ENCODE results near the gene TAF1B.

TAF1B gene

GRCh38 chr2:9964334-9964980 is 121.2 kb downstream of the TAF1B start:
- Histone ChIP-seq H3K9ac (ENCODE audit: low read length) (no peak overlapping the region), H3K9me3 (ENCODE audit: control insufficient read depth, low read depth, low read length) (no peaks in the 10 kb centered on the region), H3K27me3 (ENCODE audit: control insufficient read depth, insufficient read depth, low read length) (no peaks in the 10 kb centered on the region), H3K27ac (ENCODE audit: low read length) (no peak overlapping the region), H3K4me3 (ENCODE audit: low read length) (no peak overlapping the region), H3K4me1 (ENCODE audit: control insufficient read depth, low read depth, low read length) (no peaks in the 10 kb centered on the region), H3K36me3 (ENCODE audit: control insufficient read depth, low read depth, low read length) (no peaks in the 10 kb centered on the region)

GRCh38 chr2:9965119-9965822 is 122.0 kb downstream of the TAF1B start:
- Histone ChIP-seq H3K9ac (ENCODE audit: low read length) (no peak overlapping the region), H3K4me3 (ENCODE audit: low read length) (no peak overlapping the region), H3K9me3 (ENCODE audit: control insufficient read depth, low read depth, low read length) (no peaks in the 10 kb centered on the region), H3K36me3 (ENCODE audit: control insufficient read depth, low read depth, low read length) (no peaks in the 10 kb centered on the region), H3K27ac (ENCODE audit: low read length) (no peak overlapping the region), H3K27me3 (ENCODE audit: control insufficient read depth, insufficient read depth, low read length) (no peaks in the 10 kb centered on the region), H3K4me1 (ENCODE audit: control insufficient read depth, low read depth, low read length) (no peaks in the 10 kb centered on the region)

GRCh38 chr2:9966491-9967022 is 123.3 kb downstream of the TAF1B start:
- H3K27ac ChIP-seq (ENCODE audit: low read length) = no peak overlapping the region
- H3K9me3 ChIP-seq (ENCODE audit: control insufficient read depth, low read depth, low read length) = no peaks in the 10 kb centered on the region
- no peaks in the 10 kb centered on the region for H3K36me3 ChIP-seq (ENCODE audit: control insufficient read depth, low read depth, low read length)
- no peaks in the 10 kb centered on the region for H3K27me3 ChIP-seq (ENCODE audit: control insufficient read depth, insufficient read depth, low read length)
- no peak overlapping the region for H3K4me3 ChIP-seq (ENCODE audit: low read length)
- H3K4me1 ChIP-seq (ENCODE audit: control insufficient read depth, low read depth, low read length) = no peaks in the 10 kb centered on the region
- no peak overlapping the region for H3K9ac ChIP-seq (ENCODE audit: low read length)

- Histone ChIP-seq H3K9me3 (ENCODE audit: control insufficient read depth, low read depth, low read length) (no peaks in the 10 kb centered on the region), H3K9ac (ENCODE audit: low read length) (no peak overlapping the region), H3K4me1 (ENCODE audit: control insufficient read depth, low read depth, low read length) (no peaks in the 10 kb centered on the region), H3K36me3 (ENCODE audit: control insufficient read depth, low read depth, low read length) (no peaks in the 10 kb centered on the region), H3K27ac (ENCODE audit: low read length) (no peak overlapping the region), H3K27me3 (ENCODE audit: control insufficient read depth, insufficient read depth, low read length) (no peaks in the 10 kb centered on the region), H3K4me3 (ENCODE audit: low read length) (no peak overlapping the region)
Measured at GRCh38 chr2:9967053-9967775, 123.9 kb downstream of the TAF1B start.

- Histone ChIP-seq H3K9me3 (ENCODE audit: control insufficient read depth, low read depth, low read length) (no peaks in the 10 kb centered on the region), H3K27ac (ENCODE audit: low read length) (no peak overlapping the region), H3K9ac (ENCODE audit: low read length) (no peak overlapping the region), H3K4me1 (ENCODE audit: control insufficient read depth, low read depth, low read length) (no peaks in the 10 kb centered on the region), H3K4me3 (ENCODE audit: low read length) (no peak overlapping the region), H3K36me3 (ENCODE audit: control insufficient read depth, low read depth, low read length) (no peaks in the 10 kb centered on the region), H3K27me3 (ENCODE audit: control insufficient read depth, insufficient read depth, low read length) (no peaks in the 10 kb centered on the region)
Measured at GRCh38 chr2:9968553-9969497, 125.6 kb downstream of the TAF1B start.

- no peaks in the 10 kb centered on the region for H3K36me3 ChIP-seq (ENCODE audit: control insufficient read depth, low read depth, low read length)
- H3K27ac ChIP-seq (ENCODE audit: low read length) = no peak overlapping the region
- H3K9ac ChIP-seq (ENCODE audit: low read length) = no peak overlapping the region
- no peaks in the 10 kb centered on the region for H3K9me3 ChIP-seq (ENCODE audit: control insufficient read depth, low read depth, low read length)
- no peak overlapping the region for H3K4me3 ChIP-seq (ENCODE audit: low read length)
- no peaks in the 10 kb centered on the region for H3K27me3 ChIP-seq (ENCODE audit: control insufficient read depth, insufficient read depth, low read length)
- no peaks in the 10 kb centered on the region for H3K4me1 ChIP-seq (ENCODE audit: control insufficient read depth, low read depth, low read length)
Measured at GRCh38 chr2:9970200-9971044, 127.1 kb downstream of the TAF1B start.

GRCh38 chr2:9971105-9971818 is 128.0 kb downstream of the TAF1B start:
- H3K27ac ChIP-seq (ENCODE audit: low read length) = no peak overlapping the region
- no peaks in the 10 kb centered on the region for H3K9me3 ChIP-seq (ENCODE audit: control insufficient read depth, low read depth, low read length)
- H3K4me1 ChIP-seq (ENCODE audit: control insufficient read depth, low read depth, low read length) = no peaks in the 10 kb centered on the region
- H3K36me3 ChIP-seq (ENCODE audit: control insufficient read depth, low read depth, low read length) = no peaks in the 10 kb centered on the region
- no peaks in the 10 kb centered on the region for H3K27me3 ChIP-seq (ENCODE audit: control insufficient read depth, insufficient read depth, low read length)
- no peak overlapping the region for H3K9ac ChIP-seq (ENCODE audit: low read length)
- no peak overlapping the region for H3K4me3 ChIP-seq (ENCODE audit: low read length)

- no peaks in the 10 kb centered on the region for H3K4me1 ChIP-seq (ENCODE audit: control insufficient read depth, low read depth, low read length)
- H3K36me3 ChIP-seq (ENCODE audit: control insufficient read depth, low read depth, low read length) = no peaks in the 10 kb centered on the region
- H3K9ac ChIP-seq (ENCODE audit: low read length) = no peak overlapping the region
- H3K9me3 ChIP-seq (ENCODE audit: control insufficient read depth, low read depth, low read length) = no peaks in the 10 kb centered on the region
- no peak overlapping the region for H3K4me3 ChIP-seq (ENCODE audit: low read length)
- no peak overlapping the region for H3K27ac ChIP-seq (ENCODE audit: low read length)
- no peaks in the 10 kb centered on the region for H3K27me3 ChIP-seq (ENCODE audit: control insufficient read depth, insufficient read depth, low read length)
Measured at GRCh38 chr2:9971890-9972289, 128.6 kb downstream of the TAF1B start.

- H3K27ac ChIP-seq (ENCODE audit: low read length) = no peak overlapping the region
- no peaks in the 10 kb centered on the region for H3K27me3 ChIP-seq (ENCODE audit: control insufficient read depth, insufficient read depth, low read length)
Measured at GRCh38 chr2:9972621-9973479, 129.6 kb downstream of the TAF1B start.

More at GRCh38 chr2:9972621-9973479, 129.6 kb downstream of the TAF1B start:
- H3K9me3 ChIP-seq (ENCODE audit: control insufficient read depth, low read depth, low read length) = no peaks in the 10 kb centered on the region
- no peaks in the 10 kb centered on the region for H3K4me1 ChIP-seq (ENCODE audit: control insufficient read depth, low read depth, low read length)
- no peak overlapping the region for H3K9ac ChIP-seq (ENCODE audit: low read length)
- H3K4me3 ChIP-seq (ENCODE audit: low read length) = no peak overlapping the region
- H3K36me3 ChIP-seq (ENCODE audit: control insufficient read depth, low read depth, low read length) = no peaks in the 10 kb centered on the region

Data from iPS-18a (cell line).